Measurements from ENCODE around the gene ZNF648. TPM values are rescaled to one million over a fixed set of nuclear protein-coding genes. Genes with fewer than 3 reads are reported as not detected.
"Not testable (repeated sequence)": the region's sequence is repeated elsewhere in the genome, so short reads cannot be mapped to it uniquely, and the experiment has no call there.

ZNF648 gene
- total and polyA plus RNA-seq, 2 donors = 0.11 TPM; not detected in 1

DNA sequence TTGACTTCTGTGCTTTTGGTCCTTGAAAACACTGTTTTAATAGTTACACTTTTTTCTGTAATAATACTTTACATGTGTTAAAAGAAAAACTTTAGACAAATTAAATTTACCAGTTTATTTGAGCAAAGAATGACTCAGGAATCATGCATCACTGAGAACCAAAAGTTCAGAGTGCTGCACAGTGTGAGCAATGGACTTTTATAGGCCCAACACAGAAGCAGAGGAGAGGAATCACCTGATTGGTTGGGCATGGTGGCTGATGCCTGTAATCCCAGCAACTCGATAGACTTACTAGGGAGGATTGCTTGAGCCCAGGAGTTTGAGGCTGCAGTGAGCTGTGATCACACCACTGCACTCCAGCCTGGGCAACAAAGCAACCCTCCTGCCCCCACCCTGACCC is 29.3 kb downstream of the ZNF648 start:
- Histone ChIP-seq H3K4me3 (ENCODE audit: low read depth, low read length) (no peak overlapping the region), H3K36me3 (ENCODE audit: insufficient read depth) (no peaks in the 10 kb centered on the region), H3K27ac (ENCODE audit: low read depth) (no peak overlapping the region), H3K4me1 (ENCODE audit: insufficient read depth) (no peaks in the 10 kb centered on the region)
- DNase-seq (ENCODE audit: extremely low spot score) = no peak
- WGBS = 24% methylated on average over 1 of the region's 1 CpG

DNA sequence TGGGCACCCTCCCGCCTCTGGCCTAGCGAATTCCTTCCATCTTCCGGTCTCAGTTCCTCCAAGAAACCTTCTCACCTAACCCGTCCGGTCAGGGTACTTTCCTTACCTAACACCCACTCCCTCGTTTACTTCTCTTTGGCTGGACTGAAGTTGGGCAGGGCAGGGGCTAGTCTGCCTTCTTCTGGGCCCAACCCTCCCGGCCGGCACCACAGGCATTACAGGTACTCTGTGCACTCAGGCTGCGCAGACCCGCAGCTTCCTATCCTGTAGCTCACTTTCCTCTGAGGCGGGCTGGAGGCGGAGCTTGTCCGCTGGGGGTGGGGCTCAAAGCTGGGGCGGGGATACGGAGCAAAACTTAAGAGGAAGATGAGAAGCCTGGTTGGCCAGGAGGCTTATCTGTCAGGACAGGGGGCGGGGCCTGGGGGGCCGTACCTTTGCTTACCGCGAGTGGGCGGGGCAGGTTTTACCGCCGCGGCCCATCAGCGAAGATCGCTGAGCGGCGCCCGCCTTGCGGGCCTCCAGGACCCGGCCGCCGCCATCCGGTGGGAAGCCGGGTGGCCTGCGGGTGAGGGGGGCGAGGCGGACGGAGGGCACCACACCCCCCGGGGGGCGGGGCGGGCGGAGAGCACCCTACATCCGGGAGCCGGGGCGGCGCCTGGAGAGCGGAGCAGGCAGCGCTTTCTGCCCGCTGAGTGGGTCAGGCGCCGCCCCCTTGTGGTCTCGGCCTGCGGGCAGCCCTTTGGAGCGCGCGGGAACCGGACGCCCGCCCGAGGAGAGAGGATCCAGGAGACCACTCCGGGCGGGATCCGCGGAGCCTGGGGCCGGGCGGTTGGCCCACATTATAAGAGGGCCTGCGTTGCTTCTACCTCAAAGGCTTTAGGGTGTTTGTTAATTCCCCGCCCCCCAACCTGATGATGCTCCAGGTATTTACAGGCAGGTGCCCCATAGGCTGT is 31.9 kb downstream of the ZNF648 start:
- Histone ChIP-seq H3K36me3 (ENCODE audit: insufficient read depth) (no peaks in the 10 kb centered on the region), H3K4me3 (ENCODE audit: low read depth, low read length) (peak overlapping the region; percentile 46), H3K4me1 (ENCODE audit: insufficient read depth) (no peaks in the 10 kb centered on the region), H3K27ac (ENCODE audit: low read depth) (peak overlapping the region; percentile 65)
- DNase-seq (ENCODE audit: extremely low spot score) = peak; percentile 94
- WGBS = under 1% methylated on average over 68 of the region's 68 CpGs

DNA sequence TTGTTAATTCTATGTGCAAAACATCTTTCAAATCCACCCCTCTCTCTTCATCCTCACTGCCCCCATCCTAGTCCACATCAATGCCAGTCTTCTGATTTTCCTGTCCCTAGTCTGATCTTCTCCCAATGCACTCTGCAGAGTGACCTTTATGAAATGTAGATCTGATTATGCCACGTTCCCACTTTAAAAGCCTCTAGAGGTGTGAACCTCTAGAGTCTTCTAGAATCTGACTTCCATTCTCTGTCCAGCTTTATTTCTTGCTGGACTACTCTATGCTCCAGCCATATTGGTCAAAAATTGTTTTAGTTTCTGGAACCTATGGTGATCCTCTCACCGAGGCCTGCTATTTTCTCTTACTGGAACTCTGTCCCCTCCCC is 32.5 kb downstream of the ZNF648 start:
- no peaks in the 10 kb centered on the region for H3K4me1 ChIP-seq (ENCODE audit: insufficient read depth)
- H3K4me3 ChIP-seq (ENCODE audit: low read depth, low read length) = peak overlapping the region; percentile 46
- DNase-seq (ENCODE audit: extremely low spot score) = no peak
- H3K27ac ChIP-seq (ENCODE audit: low read depth) = peak overlapping the region; percentile 64
- WGBS = 5% methylated on average over 2 of the region's 2 CpGs
- H3K36me3 ChIP-seq (ENCODE audit: insufficient read depth) = no peaks in the 10 kb centered on the region

DNA sequence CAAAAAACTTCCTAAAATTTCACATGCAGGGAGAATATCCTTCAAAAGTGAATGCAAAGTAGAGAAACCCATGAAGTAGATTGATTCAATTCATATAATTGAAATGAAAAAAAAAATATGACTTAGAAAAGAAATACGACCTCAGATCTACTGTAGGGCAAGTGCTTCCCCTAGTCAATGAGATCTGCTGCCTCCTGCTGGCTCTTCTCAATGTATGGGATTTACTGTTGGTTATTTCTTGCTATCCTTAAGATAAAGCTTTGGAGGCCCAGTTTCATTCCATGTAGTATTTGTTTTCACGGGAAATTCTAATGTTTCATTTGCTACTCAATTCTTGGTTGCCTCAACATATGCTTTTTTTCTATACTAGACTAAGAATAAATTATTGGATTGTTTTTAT is 46.2 kb downstream of the ZNF648 start:
- Histone ChIP-seq H3K36me3 (ENCODE audit: insufficient read depth) (no peaks in the 10 kb centered on the region), H3K27ac (ENCODE audit: low read depth) (no peak overlapping the region), H3K4me3 (ENCODE audit: low read depth, low read length) (no peak overlapping the region), H3K4me1 (ENCODE audit: insufficient read depth) (no peaks in the 10 kb centered on the region)
- WGBS = 83% methylated on average over 2 of the region's 2 CpGs
- no peak for DNase-seq (ENCODE audit: extremely low spot score)

DNA sequence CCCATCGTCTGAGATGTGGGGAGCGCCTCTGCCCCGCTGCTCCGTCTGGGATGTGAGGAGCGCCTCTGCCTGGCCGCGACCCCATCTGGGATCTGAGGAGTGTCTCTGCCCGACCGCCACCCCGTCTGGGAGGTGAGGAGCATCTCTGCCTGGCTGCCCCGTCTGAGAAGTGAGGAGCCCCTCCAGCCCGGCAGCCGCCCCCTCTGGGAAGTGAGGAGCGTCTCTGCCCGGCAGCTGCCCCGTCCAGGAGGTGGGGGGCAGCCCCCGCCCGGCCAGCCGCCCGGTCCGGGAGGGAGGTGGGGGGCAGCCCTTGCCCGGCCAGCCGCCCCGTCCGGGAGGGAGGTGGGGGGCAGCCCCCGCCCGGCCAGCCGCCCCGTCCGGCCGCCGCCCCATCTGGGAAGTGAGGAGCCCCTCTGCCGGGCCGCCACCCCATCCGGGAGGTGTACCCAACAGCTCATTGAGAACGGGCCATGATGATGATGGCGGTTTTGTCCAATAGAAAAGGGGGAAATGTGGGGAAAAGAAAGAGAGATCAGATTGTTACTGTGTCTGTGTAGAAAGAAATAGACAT is 50.6 kb downstream of the ZNF648 start:
- H3K4me1 ChIP-seq (ENCODE audit: insufficient read depth); H3K36me3 ChIP-seq (ENCODE audit: insufficient read depth); H3K4me3 ChIP-seq (ENCODE audit: low read depth, low read length); H3K27ac ChIP-seq (ENCODE audit: low read depth); DNase-seq (ENCODE audit: extremely low spot score): not testable (repeated sequence)
- WGBS = 93% methylated on average over 37 of the region's 37 CpGs

DNA sequence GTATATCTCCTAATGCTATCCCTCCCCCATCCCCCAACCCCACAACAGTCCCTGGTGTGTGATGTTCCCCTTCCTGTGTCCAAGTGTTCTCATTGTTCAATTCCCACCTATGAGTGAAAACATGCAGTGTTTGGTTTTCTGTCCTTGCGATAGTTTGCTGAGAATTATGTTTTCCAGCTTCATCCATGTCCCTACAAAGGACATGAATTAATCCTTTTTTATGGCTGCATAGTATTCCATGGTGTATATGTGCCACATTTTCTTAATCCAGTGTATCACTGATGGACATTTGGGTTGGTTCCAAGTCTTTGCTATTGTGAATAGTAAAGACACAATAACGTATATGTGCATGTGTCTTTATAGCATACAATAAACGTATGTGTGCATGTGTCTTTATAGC is 56.1 kb downstream of the ZNF648 start:
- not testable (repeated sequence) for H3K4me1 ChIP-seq (ENCODE audit: insufficient read depth); H3K4me3 ChIP-seq (ENCODE audit: low read depth, low read length); DNase-seq (ENCODE audit: extremely low spot score); H3K27ac ChIP-seq (ENCODE audit: low read depth); H3K36me3 ChIP-seq (ENCODE audit: insufficient read depth)
- WGBS = 92% methylated on average over 3 of the region's 3 CpGs

DNA sequence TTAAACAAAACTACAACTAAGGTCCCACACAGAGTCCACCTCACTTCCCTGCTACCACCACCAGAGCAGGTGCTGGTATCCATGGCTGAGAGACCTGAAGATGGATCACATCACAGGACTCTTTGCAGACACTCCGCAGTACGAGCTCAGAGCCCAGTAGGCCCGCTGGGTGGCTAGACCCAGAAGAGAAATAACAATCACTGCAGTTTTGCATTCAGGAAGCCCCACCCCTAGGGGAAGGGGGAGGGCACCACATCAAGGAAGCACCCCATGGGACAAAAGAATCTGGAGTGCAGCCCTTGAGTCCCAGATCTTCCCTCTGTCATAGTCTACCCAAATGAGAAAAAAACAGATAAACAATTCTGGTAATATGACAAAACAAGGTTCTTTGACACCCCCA is 56.9 kb downstream of the ZNF648 start:
- H3K27ac ChIP-seq (ENCODE audit: low read depth) = no peak overlapping the region
- H3K4me1 ChIP-seq (ENCODE audit: insufficient read depth) = no peaks in the 10 kb centered on the region
- 89% methylated on average over 3 of the region's 3 CpGs for WGBS
- DNase-seq (ENCODE audit: extremely low spot score) = no peak
- H3K36me3 ChIP-seq (ENCODE audit: insufficient read depth) = no peaks in the 10 kb centered on the region
- H3K4me3 ChIP-seq (ENCODE audit: low read depth, low read length) = no peak overlapping the region

All from urinary bladder (tissue), 4 donors.